ENCODE results near the gene MICAL3.
A peak's percentile ranks its signal among the peaks of the same experiment; 100 is the strongest.
"Not testable (repeated sequence)": the region's sequence is repeated elsewhere in the genome, so short reads cannot be mapped to it uniquely, and the experiment has no call there.

Gene MICAL3, protein sequence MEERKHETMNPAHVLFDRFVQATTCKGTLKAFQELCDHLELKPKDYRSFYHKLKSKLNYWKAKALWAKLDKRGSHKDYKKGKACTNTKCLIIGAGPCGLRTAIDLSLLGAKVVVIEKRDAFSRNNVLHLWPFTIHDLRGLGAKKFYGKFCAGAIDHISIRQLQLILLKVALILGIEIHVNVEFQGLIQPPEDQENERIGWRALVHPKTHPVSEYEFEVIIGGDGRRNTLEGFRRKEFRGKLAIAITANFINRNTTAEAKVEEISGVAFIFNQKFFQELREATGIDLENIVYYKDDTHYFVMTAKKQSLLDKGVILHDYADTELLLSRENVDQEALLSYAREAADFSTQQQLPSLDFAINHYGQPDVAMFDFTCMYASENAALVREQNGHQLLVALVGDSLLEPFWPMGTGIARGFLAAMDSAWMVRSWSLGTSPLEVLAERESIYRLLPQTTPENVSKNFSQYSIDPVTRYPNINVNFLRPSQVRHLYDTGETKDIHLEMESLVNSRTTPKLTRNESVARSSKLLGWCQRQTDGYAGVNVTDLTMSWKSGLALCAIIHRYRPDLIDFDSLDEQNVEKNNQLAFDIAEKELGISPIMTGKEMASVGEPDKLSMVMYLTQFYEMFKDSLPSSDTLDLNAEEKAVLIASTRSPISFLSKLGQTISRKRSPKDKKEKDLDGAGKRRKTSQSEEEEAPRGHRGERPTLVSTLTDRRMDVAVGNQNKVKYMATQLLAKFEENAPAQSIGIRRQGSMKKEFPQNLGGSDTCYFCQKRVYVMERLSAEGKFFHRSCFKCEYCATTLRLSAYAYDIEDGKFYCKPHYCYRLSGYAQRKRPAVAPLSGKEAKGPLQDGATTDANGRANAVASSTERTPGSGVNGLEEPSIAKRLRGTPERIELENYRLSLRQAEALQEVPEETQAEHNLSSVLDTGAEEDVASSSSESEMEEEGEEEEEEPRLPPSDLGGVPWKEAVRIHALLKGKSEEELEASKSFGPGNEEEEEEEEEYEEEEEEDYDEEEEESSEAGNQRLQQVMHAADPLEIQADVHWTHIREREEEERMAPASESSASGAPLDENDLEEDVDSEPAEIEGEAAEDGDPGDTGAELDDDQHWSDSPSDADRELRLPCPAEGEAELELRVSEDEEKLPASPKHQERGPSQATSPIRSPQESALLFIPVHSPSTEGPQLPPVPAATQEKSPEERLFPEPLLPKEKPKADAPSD (N-terminal part only)

DNA sequence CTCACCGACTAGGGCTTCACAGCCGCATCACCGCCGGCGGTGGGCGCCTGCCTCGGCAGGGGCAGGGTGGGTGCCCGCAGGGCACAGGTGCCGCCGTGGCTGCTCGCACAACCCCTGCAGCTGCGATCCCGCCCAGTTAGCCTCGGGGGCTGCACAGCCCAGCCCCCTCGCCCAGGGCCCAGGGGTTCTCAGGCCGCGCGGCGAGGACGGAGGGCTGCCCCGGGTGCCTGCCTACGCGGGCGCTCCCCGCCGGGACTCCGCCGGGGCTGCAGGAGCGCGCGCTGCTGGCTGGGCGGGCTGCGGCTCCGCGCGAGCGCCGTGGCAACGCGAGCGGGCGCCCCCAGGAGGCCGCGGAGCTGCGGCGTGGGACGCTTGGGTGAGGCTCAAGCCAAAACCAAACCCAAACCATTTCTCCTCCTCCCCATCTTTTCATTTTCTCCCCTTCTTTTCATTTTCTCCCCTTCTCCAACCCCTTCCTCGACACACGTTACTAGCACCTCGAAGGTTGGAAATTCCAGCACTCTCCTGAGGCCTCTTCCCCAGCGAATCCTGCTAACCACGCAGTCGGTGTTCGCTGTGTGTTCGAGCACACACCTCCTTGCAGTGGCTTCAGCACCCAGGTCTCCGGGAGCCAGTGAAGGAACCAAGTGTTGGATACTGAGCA is at the start of gene MICAL3:
MICAL3 (minus strand) TSS at position 286 of the 664 bp plus-strand sequence. CDS start 117,749 bp downstream, outside the sequence.
- peak; percentile 11 for DNase-seq

DNA sequence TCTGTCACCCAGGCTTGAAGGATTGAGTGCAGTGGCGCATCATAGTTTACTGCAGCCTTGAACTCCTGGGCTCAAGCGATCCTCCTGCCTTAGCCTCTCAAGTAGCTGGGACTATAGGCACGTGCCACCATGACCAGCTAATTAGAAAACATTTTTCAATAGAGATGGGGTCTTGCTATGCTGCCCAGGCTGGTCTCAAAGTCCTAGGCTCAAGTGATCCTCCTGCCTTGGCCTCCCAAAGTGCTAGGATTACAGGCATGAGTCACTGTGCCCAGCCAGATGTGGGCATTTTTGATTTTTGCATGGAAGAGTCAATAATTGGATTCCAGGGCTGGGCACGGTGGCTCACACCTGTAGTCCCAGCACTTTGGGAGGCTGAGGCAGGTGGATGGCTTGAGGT is 49.6 kb upstream of the MICAL3 start:
- not testable (repeated sequence) for DNase-seq

- no peak for DNase-seq
These were observed 49.1 kb upstream of the MICAL3 start for GRCh38 chr22:18073467-18073866.

GRCh38 chr22:18071968-18072310 is 47.6 kb upstream of the MICAL3 start:
- no peak for DNase-seq

- DNase-seq, result not testable (repeated sequence)
These were observed 47.1 kb upstream of the MICAL3 start for GRCh38 chr22:18071307-18071967.

- DNase-seq, result no peak
These were observed 46.4 kb upstream of the MICAL3 start for GRCh38 chr22:18070556-18071306.

GRCh38 chr22:18070041-18070440 is 45.7 kb upstream of the MICAL3 start:
- DNase-seq, result no peak

- no peak for DNase-seq
These were observed 44.7 kb upstream of the MICAL3 start for GRCh38 chr22:18069041-18069440.

DNA sequence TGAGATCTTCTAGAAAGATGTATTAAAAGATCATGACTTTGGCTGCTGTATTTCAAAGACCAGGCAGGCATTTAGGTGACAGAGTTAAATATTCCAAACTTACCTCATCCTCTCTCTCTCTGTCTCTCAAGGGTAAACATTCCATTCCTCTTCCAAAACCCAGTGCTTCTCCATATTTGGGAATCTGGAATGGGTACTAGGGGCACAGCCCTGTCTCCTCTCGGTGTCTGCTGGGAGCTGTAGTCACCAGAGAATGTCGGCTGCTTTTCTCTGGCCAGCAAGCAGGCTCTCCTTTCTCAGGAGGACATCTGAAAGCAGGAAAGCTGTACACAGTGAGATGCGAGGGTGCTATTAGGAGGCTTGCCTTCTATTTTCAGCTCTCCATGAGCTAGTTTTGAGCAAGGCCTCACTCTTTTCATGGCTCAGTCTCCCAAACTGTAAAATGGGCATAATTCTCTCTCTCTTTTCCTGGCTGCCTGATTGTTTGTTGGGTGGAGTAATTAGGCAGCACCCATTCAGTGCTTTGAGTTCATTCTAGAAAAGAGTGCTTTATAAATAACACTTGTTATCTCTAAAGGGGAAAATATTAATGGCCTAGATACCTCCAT is 44.1 kb upstream of the MICAL3 start:
- DNase-seq, result no peak

DNA sequence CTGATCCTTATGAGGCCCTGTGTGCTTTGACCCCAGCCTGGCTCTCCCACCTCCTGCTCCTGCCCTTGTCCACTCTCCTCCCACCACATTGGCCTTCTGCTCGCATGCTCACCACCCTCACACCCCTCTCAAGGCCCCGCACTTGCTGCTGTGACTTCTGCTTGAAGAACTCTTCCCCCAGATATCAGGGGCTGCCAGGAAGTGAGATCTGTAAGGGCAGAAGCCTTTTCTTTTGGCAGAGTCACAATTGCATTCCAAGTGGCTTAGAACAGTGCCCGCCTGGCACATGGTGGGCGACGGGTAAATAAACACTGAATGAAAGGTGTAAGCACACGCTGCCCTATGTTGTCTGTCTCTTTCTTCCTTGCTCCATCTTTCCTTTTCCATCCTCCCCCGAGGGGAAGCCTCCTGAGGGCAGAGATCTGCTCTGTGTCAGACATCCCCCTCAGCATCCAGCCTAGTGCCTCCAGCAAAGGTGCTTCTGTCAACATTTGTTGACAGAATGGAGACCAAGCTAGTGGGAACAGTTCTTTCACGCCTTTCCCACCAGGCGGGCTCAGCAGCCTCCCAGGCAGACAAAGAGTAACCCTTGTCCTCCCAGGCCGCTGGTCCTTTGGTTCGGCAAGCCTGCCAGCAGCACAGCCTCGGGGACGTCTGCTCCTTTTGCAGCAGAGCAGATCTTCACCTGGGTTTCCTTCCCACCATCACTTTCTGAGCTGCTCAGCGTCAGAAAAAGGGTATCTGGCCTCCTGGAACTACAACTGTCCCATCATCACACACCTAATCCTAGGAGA is 43.4 kb upstream of the MICAL3 start:
- no peak for DNase-seq

DNA sequence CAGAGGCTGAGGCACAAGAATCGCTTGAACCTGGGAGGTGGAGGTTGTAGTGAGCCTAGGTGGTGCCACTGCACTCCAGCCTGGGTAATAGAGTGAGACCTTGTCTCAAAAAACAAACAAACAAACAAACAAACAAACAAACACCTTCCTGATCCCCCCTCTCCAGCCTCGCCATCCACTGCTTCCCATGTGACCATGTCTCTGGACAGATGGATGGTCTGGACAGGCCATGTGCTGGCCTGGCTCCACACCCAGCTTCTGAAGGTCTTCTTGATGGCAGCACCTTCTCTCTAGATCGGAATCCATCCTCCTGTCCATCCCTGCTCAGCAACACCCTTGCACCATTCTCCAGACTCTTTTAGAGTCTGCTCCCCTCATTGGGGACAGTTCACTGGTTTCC is 42.8 kb upstream of the MICAL3 start:
- no peak for DNase-seq

DNA sequence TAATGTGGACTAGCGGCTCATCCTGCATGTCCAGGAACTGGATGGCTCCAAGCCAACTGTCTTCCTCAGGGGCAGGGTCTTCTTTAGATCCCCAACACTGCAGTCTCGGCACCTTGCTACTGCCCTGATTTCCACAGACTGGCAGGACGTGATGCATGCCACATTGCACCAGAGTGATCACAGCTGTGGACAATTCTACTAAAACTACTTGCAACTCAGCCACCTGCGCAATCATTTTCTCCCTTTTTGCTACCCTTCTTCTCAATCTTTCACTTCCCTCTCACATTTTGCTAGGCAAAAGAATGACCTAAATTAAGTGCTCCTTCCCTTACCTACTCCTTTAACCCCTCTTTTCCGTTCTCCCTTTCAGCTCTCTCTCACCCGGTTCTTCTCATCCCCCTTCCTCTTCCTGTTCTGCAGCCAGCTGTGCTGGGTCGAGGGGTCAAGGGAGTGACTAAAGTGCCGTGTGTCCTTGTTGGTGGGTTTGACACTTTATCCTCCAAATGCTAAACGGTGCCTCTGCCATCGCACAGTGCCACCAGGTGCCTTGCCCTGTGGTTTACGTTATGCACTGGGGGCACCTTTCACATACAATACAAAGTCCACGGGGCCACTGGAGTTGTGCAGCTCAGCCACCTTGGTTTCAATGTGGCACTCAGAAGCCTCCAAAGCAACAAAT is 42.0 kb upstream of the MICAL3 start:
- no peak for DNase-seq

- DNase-seq, result no peak
These were observed 40.9 kb upstream of the MICAL3 start for GRCh38 chr22:18065256-18065655.

DNA sequence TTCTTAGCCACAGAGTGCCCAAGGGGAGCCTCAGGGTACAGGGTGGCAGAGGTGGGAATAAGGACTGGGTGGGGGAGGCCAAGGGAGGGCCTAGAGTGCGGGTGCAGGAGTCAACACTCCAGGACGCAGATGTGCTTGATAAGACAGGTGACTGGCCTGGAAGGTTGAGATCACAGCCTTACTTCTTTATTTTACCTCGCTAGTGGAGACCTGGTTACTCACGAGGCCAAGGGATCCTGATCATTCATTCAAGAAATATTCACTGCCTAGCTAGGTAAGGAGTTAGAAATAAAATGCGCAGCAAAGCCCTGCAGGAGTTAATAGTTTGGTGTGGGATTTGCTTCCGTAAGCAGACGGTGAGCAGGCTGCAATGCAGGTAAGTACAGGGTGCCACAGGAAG is 40.3 kb upstream of the MICAL3 start:
- no peak for DNase-seq

GRCh38 chr22:18063715-18064114 is 39.4 kb upstream of the MICAL3 start:
- DNase-seq, result not testable (repeated sequence)

GRCh38 chr22:18063306-18063705 is 38.9 kb upstream of the MICAL3 start:
- no peak for DNase-seq

DNA sequence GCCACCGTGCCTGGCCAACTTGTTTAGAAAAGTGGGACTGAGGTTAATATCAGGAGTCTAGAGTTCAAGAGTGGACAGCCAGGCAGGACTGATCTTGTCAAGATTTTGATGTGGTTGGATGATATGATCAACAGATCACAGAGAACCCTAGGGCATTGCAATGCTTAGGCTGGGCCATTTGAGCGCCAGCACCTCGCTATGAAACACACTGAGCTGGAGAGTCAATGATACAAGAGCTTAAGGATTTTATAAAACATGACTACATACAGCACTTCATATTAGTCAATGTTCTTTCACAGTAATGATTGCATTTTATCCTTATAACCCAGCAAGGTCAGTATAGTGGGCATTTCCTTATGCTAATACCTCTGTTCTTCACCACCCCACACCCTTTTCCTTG is 38.1 kb upstream of the MICAL3 start:
- DNase-seq, result no peak

DNA sequence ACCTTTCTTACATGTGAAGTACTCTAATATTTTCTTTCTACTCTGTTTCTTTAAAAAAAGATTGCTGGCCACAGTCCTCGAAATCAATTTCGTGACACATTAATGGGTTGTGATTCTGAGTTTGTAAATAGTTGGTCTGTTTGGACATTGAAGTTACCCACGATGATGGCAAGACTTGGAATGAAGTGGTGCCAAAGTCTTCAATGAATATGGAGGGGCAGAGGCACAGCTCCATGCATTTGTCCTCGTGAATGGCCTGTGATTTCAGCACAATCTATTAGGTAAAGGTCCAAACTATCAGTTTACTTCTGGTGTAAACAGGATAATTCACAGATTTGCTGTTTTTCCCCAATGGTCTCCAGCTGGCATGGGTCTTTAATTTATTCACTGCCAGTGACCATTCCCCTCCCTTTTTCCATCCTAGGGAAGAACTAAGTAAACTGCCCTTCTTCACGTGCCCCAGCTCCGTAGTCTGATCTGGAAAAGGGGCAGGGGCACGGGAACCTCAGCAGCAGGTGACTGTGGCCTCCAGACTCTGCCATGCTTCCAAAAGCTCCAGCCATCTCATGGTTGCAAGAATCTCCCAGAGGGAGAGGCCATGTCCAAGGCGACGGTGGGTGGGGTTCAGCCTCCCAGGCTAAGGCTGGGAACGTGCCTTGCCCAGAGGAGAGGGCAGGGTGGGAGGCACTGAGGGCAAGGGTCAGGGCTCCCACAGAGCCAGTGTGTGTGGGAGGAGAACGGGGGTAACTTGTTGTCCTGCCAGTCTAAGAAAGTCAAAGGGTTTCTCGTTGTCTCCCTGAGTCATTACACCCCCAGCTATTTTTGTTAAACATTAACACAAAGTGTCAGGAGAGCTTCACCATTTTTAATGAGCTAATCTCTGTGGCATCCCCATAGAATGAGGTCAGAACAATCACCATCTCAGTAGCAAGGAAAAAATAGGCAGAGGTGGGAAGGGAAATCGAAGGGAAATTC is 36.6 kb upstream of the MICAL3 start:
- DNase-seq, result no peak

All from NCI-H748 treated with DMSO at 0.1 percent for 48 hours (cell line).